PC-3 (cell line): ENCODE data around the gene POLR1C.

Experiments
- EZH2 ChIP-seq: fragments of 300-600 bp; sonication (generic); IDR thresholded peaks from one replicate; pipeline ENCODE4 v1.6.1; 2017; ENCODE audit warnings: antibody characterized with exemption, mild to moderate bottlenecking, low read length; ENCODE audit not compliant: unreplicated experiment
- EZH2phosphoT487 ChIP-seq: fragments of 300-600 bp; sonication (generic); IDR thresholded peaks from 2 replicates; pipeline ENCODE4 v1.6.1; 2018; ENCODE audit warnings: mild to moderate bottlenecking, antibody characterized with exemption, low read length, borderline replicate concordance
- TF ChIP-seq, protein P1 (sequence below): fragments of 300-600 bp; sonication (generic); conservative IDR thresholded peaks from 2 replicates; pipeline ENCODE4 v1.5.1; 2017; ENCODE audit warnings: antibody characterized with exemption, low read depth, mild to moderate bottlenecking, low read length

DNA sequence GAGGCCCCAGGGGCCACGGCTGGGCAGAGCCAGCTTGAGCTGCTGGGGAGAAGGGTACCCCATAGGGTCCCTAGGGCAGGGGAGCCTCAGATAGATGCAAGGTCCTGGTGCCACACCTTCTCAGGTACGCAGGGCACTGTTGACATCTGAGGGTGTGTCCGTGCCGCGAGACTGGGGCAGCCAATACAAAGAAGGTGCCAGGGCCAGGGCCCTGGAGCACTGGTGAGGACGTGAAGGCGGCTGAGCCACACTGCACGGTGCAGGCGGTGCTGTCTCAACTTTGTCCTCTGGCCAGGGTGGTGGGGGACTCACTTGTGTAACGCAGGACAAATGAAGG lies 6.1 kb upstream of the POLR1C start:
- TF ChIP-seq, protein P1, sequence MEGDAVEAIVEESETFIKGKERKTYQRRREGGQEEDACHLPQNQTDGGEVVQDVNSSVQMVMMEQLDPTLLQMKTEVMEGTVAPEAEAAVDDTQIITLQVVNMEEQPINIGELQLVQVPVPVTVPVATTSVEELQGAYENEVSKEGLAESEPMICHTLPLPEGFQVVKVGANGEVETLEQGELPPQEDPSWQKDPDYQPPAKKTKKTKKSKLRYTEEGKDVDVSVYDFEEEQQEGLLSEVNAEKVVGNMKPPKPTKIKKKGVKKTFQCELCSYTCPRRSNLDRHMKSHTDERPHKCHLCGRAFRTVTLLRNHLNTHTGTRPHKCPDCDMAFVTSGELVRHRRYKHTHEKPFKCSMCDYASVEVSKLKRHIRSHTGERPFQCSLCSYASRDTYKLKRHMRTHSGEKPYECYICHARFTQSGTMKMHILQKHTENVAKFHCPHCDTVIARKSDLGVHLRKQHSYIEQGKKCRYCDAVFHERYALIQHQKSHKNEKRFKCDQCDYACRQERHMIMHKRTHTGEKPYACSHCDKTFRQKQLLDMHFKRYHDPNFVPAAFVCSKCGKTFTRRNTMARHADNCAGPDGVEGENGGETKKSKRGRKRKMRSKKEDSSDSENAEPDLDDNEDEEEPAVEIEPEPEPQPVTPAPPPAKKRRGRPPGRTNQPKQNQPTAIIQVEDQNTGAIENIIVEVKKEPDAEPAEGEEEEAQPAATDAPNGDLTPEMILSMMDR: no peak
- TF ChIP-seq EZH2 (no peak), EZH2phosphoT487 (no peak)
